Activated CD4-positive, alpha-beta memory T cell treated with anti-CD3 and anti-CD28 coated beads for 36 hours (primary cell): ENCODE data around the gene GLIS1. TPM values are rescaled to one million over a fixed set of nuclear protein-coding genes. Genes with fewer than 3 reads are reported as not detected.

Experiments
- CTCF ChIA-PET: fragments of 350-600 bp; sonication (Branson Sonifier 250); formaldehyde crosslinking; loops from one replicate; lab custom pipeline; 2021; ENCODE audit warnings: antibody characterized with exemption, inconsistent platforms; lab: Charles Lee
- POLR2A ChIA-PET: fragments of 350-600 bp; sonication (Branson Sonifier 250); formaldehyde crosslinking; loops from one replicate; lab custom pipeline; 2021; ENCODE audit warnings: antibody characterized with exemption; lab: Charles Lee
- DNase-seq: peaks from one replicate; pipeline ENCODE4 v3.0.0-alpha.2; 2020
- H3K27ac Mint-ChIP-seq: one replicate; pipeline ENCODE4 v1.8.0; 2021; ENCODE audit warnings: mixed read lengths
- H3K27me3 Mint-ChIP-seq: one replicate; pipeline ENCODE4 v1.8.0; 2021; ENCODE audit warnings: mixed read lengths
- H3K36me3 Mint-ChIP-seq: one replicate; pipeline ENCODE4 v1.8.0; 2021; ENCODE audit warnings: mixed read lengths
- H3K4me1 Mint-ChIP-seq: one replicate; pipeline ENCODE4 v1.8.0; 2021; ENCODE audit warnings: low read depth, mixed read lengths
- H3K4me3 Mint-ChIP-seq: one replicate; pipeline ENCODE4 v1.8.0; 2021; ENCODE audit warnings: mild to moderate bottlenecking, mixed read lengths
- H3K9me3 Mint-ChIP-seq: one replicate; pipeline ENCODE4 v1.8.0; 2021; ENCODE audit warnings: mixed read lengths
- intact Hi-C: fragments of 100-400 bp; cut with micrococcal nuclease; formaldehyde crosslinking; loops from one replicate; pipeline ENCODE4 v1.15.1; 2023
- total RNA-seq, 2 experiments: library from RNA; stranded (reverse); gene quantifications; one replicate each; pipeline ENCODE4 v1.2.3, GENCODE V29; 2021

Gene GLIS1
- total RNA-seq, 2 experiments from 2014 or later: not detected

GRCh38 chr1:53641481-53642214 lies 97.3 kb downstream of the GLIS1 start:
- no peak for DNase-seq
- Mint-ChIP-seq H3K4me3 (no peak overlapping the region), H3K27ac (no peak overlapping the region), H3K9me3 (no peaks in the 10 kb centered on the region), H3K4me1 (no peaks in the 10 kb centered on the region), H3K27me3 (no peaks in the 10 kb centered on the region), H3K36me3 (no peaks in the 10 kb centered on the region)
- ChIA-PET CTCF (no interaction called here), POLR2A (no interaction called here)
- intact Hi-C loops: no loop called here

DNA sequence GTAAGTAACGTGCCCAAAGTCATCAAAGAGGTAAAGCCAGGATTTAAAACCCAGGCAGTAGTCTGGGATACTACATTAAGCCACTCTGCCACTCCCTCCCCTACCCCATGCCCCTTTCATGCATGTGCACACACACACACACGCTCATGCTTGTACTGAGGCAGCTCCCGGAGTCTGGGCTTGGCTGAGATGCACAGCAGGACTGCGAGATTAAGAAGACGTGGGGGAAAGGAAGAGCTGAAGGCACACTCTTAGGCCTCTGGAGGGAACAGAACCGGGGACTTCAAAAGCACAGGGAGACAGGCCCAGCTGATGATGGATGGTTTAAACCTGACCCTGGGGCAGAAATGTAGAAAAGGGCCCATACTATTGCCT lies 98.3 kb downstream of the GLIS1 start:
- ChIA-PET CTCF (no interaction called here), POLR2A (no interaction called here)
- H3K36me3 Mint-ChIP-seq: no peaks in the 10 kb centered on the region
- H3K9me3 Mint-ChIP-seq: no peaks in the 10 kb centered on the region
- H3K27me3 Mint-ChIP-seq: no peaks in the 10 kb centered on the region
- no peak for DNase-seq
- no peak overlapping the region for H3K27ac Mint-ChIP-seq
- intact Hi-C loops: no loop called here
- no peak overlapping the region for H3K4me3 Mint-ChIP-seq
- no peaks in the 10 kb centered on the region for H3K4me1 Mint-ChIP-seq

DNA sequence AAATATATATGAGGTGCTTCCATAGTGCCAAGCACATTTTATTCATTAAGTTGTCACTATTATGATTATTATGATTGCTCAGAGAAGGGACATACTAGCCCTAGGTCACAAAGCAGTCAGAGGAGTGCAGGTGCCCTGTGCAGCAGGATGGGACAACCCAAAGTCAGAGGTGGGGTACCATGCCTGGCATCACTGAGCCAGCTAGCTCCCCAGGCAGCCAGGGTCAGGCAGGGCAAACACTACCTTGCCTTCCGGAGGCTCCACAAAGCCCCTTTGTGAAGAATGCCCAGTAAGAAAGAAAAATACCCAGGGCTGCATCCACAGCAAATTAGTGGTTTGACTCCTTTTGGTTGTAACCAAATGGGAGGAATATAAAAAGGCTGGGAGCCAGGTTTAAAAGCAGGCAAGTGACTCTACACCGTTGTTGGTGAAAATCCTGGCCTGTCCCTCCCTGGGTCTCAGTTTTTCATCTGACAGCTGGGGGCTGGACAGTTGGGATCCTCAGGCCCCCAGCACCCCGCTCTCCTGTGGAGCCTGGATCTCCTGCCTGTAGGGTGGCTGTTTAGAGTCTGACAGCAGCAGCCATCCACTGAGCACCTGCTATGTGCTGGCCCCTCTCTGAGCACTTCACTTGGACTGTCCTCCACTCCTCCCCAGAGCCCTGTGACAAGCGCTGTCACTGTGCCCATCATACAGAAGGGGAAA lies 98.8 kb downstream of the GLIS1 start:
- H3K4me3 Mint-ChIP-seq: no peak overlapping the region
- no peak for DNase-seq
- no peaks in the 10 kb centered on the region for H3K36me3 Mint-ChIP-seq
- no peak overlapping the region for H3K27ac Mint-ChIP-seq
- intact Hi-C loops: no loop called here
- H3K9me3 Mint-ChIP-seq: no peaks in the 10 kb centered on the region
- ChIA-PET POLR2A (no interaction called here), CTCF (no interaction called here)
- H3K27me3 Mint-ChIP-seq: no peaks in the 10 kb centered on the region
- no peaks in the 10 kb centered on the region for H3K4me1 Mint-ChIP-seq

GRCh38 chr1:53639251-53639763 lies 99.7 kb downstream of the GLIS1 start:
- DNase-seq: peak; percentile 30
- intact Hi-C loops: no loop called here
- no peaks in the 10 kb centered on the region for H3K4me1 Mint-ChIP-seq
- no peaks in the 10 kb centered on the region for H3K27me3 Mint-ChIP-seq
- no peak overlapping the region for H3K4me3 Mint-ChIP-seq
- H3K36me3 Mint-ChIP-seq: no peaks in the 10 kb centered on the region
- ChIA-PET CTCF (no interaction called here), POLR2A (no interaction called here)
- no peak overlapping the region for H3K27ac Mint-ChIP-seq
- H3K9me3 Mint-ChIP-seq: no peaks in the 10 kb centered on the region

- Mint-ChIP-seq H3K9me3 (no peaks in the 10 kb centered on the region), H3K27ac (no peak overlapping the region), H3K36me3 (no peaks in the 10 kb centered on the region), H3K4me1 (no peaks in the 10 kb centered on the region), H3K27me3 (no peaks in the 10 kb centered on the region), H3K4me3 (no peak overlapping the region)
- ChIA-PET CTCF (no interaction called here), POLR2A (no interaction called here)
- intact Hi-C loops: no loop called here
- DNase-seq: no peak
These were observed 100.5 kb downstream of the GLIS1 start for GRCh38 chr1:53638360-53639035.

- intact Hi-C loops: no loop called here
- no peaks in the 10 kb centered on the region for H3K9me3 Mint-ChIP-seq
- no peak overlapping the region for H3K27ac Mint-ChIP-seq
- H3K36me3 Mint-ChIP-seq: no peaks in the 10 kb centered on the region
- H3K4me1 Mint-ChIP-seq: no peaks in the 10 kb centered on the region
- no peak overlapping the region for H3K4me3 Mint-ChIP-seq
- ChIA-PET POLR2A (no interaction called here), CTCF (no interaction called here)
- H3K27me3 Mint-ChIP-seq: no peaks in the 10 kb centered on the region
- DNase-seq: no peak
These were observed 101.2 kb downstream of the GLIS1 start for GRCh38 chr1:53637511-53638359.

DNA sequence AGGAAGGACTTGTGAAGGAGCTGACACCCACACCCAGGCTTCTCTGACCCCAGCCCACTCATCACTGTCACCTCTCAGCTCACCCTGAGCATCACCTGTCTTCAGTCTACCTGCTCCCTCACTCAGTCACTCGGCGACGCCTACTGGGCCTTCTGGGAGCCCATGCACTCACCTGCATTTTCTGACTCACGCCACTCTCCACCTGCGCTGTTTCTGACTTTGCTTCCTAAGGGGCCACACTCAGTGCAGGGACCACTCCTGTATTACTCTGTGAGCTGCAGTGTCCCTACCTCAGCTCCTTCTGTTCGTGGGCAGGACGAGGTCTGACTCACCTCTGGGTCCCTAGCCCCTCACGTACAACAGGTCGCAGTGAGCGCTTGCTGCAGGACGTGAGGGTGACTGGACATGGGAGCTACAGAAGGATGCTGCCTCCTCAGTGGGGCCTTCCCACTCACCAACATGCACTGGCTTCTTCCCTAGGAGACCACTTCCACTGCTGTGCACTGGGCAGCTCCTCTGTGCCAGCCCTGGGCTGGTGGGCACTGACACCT lies 102.3 kb downstream of the GLIS1 start:
- intact Hi-C loops: no loop called here
- H3K27ac Mint-ChIP-seq: no peak overlapping the region
- no peaks in the 10 kb centered on the region for H3K36me3 Mint-ChIP-seq
- no peaks in the 10 kb centered on the region for H3K4me1 Mint-ChIP-seq
- H3K27me3 Mint-ChIP-seq: no peaks in the 10 kb centered on the region
- no peaks in the 10 kb centered on the region for H3K9me3 Mint-ChIP-seq
- H3K4me3 Mint-ChIP-seq: no peak overlapping the region
- no peak for DNase-seq
- ChIA-PET POLR2A (no interaction called here), CTCF (no interaction called here)

GRCh38 chr1:53634571-53634979 lies 104.4 kb downstream of the GLIS1 start:
- ChIA-PET POLR2A (no interaction called here), CTCF (no interaction called here)
- H3K9me3 Mint-ChIP-seq: no peaks in the 10 kb centered on the region
- peak; percentile 5 for DNase-seq
- H3K36me3 Mint-ChIP-seq: no peaks in the 10 kb centered on the region
- no peaks in the 10 kb centered on the region for H3K4me1 Mint-ChIP-seq
- no peak overlapping the region for H3K4me3 Mint-ChIP-seq
- H3K27me3 Mint-ChIP-seq: no peaks in the 10 kb centered on the region
- intact Hi-C loops: no loop called here
- H3K27ac Mint-ChIP-seq: no peak overlapping the region

GRCh38 chr1:53633073-53633704 lies 105.8 kb downstream of the GLIS1 start:
- H3K27me3 Mint-ChIP-seq: peaks cover 1% of the 10 kb centered on the region
- no peak overlapping the region for H3K27ac Mint-ChIP-seq
- no peaks in the 10 kb centered on the region for H3K9me3 Mint-ChIP-seq
- no peaks in the 10 kb centered on the region for H3K4me1 Mint-ChIP-seq
- ChIA-PET CTCF (no interaction called here), POLR2A (no interaction called here)
- no peak overlapping the region for H3K4me3 Mint-ChIP-seq
- intact Hi-C loops: no loop called here
- peak; percentile 6 for DNase-seq
- H3K36me3 Mint-ChIP-seq: no peaks in the 10 kb centered on the region

DNA sequence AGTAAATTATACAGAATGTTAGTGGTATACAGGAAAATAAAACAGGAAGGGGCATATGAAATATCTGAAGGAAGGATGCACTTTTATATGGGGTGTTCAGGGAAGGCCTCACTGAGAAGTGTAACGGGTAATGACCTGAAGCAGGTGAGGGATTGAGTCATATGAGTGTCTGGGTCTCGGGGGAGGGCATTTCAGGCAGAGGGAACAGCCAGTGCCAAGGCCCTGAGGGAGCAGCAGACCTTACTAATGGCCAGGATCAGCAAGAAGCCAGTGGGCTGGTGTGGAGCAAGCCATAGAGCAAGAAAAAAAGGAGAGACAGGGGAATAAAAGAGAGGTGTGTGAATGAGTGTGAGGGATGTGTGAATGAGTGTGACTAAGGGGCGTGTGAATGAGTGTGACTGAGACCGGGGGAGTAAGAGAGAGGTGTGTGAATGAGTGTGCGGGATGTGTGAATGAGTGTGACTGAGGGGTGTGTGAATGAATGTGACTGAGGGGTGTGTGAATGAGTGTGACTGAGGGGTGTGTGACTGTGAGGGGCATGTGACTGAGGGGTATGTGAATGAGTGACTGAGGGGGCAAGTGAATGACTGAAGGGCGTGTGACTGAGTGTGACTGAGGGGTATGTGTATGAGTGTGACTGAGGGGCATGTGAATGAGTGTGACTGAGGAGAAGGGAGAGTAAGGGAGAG lies 107.2 kb downstream of the GLIS1 start:
- H3K4me1 Mint-ChIP-seq: no peaks in the 10 kb centered on the region
- intact Hi-C loops: no loop called here
- no peaks in the 10 kb centered on the region for H3K36me3 Mint-ChIP-seq
- H3K4me3 Mint-ChIP-seq: no peak overlapping the region
- H3K27me3 Mint-ChIP-seq: peaks cover 1% of the 10 kb centered on the region
- ChIA-PET CTCF (no interaction called here), POLR2A (no interaction called here)
- no peak overlapping the region for H3K27ac Mint-ChIP-seq
- peak; percentile 3 for DNase-seq
- H3K9me3 Mint-ChIP-seq: no peaks in the 10 kb centered on the region

DNA sequence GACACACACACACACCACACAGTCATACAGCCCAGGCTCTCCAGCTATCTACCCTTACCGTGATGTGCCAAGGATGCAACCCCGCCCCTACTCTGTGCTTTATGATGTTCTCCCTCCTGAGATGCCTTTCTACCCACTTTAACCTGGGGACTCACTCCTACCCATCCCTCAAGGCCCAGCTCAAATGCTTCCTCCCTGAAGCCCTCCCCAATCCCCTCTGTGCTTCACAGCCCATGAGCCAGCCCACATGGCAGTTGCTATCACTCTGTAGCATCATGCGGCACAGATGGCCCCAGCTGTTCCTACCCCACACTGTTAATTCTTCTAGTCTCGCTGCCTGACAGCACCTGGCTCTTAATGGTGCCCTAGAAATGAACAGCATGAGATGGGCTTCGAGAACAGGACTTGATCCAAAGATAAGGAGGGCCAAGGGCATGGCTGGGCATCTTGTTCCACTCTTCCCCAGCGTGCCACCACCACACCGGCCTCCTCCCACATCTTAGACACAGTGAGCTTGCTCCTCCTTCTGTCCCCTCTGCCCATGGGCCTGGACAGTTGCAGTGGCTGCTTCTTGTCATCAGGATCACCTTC lies 109.8 kb downstream of the GLIS1 start:
- CTCF ChIA-PET: no interaction called here
- Mint-ChIP-seq H3K4me1 (no peaks in the 10 kb centered on the region), H3K27me3 (peaks cover 1% of the 10 kb centered on the region), H3K9me3 (no peaks in the 10 kb centered on the region), H3K4me3 (no peak overlapping the region), H3K27ac (no peak overlapping the region), H3K36me3 (no peaks in the 10 kb centered on the region)
- peak; percentile 3 for DNase-seq
- intact Hi-C loops: no loop called here
- POLR2A ChIA-PET: no interaction called here
